MV-4-11 (cell line): ENCODE results near the gene CLTC.
A peak's percentile ranks its signal among the peaks of the same experiment; 100 is the strongest.

Experiments used
- DNase-seq: peaks from one replicate; lab custom pipeline; 2025; lab: John Stamatoyannopoulos, UW

Gene CLTC

DNA sequence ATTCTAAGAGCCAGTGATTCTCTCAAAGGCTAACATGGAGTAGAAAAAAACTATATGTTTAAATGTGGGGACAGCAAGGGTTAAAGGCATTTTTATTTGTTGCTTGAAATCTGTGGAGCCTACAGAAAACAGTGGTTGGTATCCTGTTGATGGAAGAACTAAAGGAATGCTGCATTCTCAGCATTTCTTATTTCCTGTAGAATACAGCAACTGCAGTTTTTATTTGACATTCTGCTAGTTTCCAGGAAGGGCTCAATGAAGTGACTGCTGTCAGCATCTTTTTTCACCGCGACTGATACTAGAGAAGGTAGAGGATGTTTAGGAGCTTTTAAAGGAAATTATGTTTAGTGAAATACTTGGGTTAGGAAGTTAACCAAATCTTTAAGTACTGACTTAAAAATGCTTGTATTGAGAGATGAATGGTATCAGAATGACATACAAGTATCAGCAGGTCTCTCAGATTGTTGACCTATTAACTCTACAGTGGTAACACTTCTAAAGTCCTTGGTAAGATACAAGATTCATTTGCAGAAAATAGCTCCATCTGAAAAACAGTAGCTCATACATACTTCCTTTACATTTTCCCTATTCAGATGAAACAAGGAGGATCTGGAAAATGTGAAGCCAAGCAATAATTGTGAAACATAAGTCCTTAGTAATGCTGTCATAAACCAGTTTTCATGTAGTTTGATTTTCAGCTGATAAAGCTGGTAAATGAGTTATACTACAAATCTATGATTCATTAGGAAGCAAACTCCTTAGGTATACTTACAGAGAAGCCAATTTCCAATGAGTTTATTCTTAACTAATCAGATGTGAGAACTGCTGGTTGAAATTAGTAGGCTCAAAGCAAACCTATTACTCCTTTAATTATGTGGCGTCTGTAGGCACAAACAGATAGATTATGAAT lies 15.2 kb downstream of the CLTC start:
- DNase-seq, result no peak

DNA sequence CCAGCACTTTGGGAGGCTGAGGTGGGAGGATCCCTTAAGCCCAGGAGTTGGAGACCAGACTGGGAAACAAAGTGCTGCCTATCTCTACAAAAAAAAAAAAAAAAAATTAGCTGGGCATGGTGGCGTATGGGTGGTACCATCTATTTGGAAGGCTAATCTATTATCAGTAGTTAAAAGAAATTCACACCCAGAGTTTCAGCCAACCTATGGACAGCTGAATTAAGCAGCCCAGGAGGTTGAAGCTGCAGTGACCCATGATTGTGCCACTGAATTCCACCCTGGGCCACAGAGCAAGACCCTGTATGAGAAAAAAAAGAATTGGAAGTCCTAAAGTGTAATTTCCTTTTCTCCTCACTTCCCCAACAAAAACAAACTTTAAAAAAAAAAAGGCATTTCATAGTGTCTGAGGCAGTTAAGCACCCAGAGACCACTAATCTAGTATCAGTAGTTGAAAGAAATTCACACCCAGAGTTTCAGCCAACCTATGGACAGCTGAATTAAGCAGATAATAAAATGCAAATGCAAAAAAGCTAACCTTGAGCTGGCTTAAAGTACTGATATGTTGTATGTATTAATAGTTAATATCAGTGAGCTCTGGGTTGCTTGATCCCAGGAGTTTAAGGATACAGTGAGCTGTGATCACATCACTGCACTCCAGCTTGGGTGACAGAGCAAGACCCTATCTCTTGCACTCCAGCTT lies 18.1 kb downstream of the CLTC start:
- DNase-seq, result no peak

DNA sequence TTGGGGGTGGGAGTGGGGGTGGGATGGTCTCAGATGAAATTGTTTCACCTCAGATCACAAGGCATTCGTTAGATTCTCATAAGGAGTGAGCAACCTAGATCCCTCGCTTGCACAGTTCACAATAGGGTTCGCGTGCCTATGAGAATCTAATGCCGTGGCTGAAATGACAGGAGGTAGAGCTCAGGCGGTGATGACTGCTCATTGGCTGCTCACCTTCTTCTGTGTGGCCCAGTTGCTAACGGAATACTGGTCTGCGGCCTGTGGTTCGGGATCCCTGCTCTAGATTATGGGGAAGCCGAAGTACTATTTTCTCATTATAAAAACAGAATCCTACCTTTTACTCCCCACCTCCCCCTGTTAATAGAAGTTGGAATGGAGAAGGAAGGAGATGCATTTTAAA lies 18.9 kb downstream of the CLTC start:
- no peak for DNase-seq

DNA sequence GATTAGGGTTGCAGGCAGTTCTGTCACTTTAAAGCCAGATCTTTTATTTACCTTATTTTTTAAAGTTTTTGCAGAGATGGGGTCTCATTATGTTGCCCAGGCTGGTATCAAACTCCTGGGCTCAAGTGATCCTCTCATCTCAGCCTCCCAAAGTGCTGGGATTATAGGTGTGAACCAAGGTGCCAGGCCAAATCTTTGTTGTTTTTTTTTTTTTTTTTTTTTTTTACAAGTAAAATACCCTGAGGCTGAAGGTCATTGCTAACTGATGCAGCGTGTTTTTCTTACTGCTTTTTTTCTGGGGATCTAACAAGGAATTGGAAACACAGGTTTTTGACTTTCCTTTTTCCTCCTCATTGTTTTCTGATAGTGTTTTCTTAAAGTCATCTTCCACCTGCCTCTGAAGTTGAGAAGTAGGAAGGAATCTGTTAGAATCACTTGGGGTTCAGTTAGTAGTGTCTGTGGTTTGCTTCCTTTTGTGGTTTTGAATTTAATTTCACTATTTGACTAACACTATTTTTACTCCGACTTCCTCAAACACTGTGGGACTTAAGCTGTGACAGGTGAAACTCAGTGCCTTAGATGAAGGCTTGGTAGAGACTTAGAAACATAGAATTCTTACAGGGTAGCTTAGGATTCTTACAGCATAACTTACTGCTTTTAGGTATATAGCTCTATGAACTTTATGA lies 22.2 kb downstream of the CLTC start:
- DNase-seq, result peak; percentile 83

DNA sequence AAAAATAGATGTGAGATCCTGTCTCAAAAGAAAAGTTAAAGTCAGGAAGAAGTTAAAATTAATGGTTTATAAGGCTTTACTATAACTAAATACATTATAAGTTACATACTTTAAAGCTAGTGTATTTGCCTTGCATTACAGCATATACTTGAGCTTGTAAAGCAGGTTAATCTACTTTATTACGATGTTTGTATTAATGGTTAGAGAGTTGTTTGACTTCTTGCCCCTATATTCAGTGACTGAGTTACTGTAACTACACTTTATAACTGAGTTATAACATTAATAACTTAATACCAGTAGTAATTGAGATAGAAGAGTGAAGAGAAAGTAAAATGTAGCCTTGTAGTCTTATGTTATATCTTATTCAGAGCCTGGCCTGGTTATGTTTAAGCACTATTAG lies 22.9 kb downstream of the CLTC start:
- no peak for DNase-seq

DNA sequence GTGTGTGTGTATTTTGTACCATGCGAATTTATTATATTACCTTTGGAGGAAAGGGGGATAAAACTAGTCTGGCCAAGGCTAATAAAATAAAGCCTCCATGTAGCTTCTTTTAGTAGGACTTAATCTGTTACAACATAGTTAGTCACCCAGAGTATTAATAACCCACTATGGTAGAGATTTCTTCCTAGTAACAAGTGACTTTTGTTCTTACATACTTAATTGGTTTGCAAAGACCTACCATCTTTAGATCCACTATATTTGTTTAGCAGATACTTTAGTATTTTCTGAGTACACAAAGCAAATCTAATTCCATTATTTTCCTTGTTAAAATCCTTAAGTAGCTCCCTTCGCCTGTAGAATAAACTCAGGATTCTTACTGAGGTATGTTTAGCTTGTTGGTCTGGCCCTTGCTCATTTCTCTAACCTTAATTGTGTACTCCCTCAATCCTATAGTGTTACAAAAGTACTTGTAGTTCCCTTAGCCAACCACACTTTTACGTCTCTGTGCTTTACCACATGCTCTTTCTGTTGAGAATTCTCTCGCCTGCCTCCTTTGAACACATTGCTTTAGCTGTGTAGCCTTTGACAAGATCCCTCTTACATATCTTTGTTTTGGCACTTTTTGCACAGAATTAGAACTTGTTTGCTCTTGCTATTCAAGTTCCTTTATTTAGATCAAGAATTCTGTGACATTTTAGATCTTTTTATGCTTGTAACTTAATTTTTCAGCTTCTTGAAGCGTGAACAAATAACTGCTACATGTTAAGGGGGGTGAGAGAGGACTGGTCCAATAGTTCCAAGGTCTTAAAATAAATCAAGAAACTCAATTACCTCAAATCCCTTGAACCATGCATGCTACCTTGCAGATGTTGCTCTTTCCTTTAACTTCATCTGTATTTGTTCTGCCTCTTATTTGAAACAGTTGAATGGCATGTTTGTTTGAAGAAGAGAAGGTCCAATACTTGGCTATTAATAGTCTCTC lies 23.8 kb downstream of the CLTC start:
- DNase-seq, result peak; percentile 38

DNA sequence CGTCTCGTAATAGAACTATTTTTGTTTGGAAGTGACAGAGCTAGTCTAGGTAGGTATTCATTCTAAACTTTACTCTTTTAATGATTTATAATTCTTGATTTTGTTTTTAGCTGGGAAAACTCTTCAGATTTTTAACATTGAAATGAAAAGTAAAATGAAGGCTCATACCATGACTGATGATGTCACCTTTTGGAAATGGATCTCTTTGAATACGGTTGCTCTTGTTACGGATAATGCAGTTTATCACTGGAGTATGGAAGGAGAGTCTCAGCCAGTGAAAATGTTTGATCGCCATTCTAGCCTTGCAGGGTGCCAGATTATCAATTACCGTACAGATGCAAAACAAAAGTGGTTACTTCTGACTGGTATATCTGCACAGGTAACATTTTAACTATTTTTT lies 27.6 kb downstream of the CLTC start:
- no peak for DNase-seq

DNA sequence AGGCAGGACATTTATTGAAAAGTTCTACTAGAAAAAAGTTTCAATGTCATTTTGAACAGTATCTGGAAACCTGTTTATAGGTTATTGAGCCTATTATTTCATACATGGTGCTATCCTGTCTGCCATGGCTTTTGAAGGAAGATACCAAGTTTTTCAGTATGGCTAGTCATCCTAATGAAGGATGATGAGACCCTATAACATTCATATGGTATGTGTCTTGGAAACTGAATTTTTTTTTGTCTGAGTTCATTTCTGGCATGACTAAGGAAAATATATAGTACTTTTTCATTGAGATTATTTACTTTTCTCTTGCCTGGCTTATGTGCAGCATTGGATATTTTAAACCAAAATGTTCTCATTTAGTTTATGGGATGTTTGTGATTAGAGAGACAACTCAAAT lies 30.2 kb downstream of the CLTC start:
- DNase-seq, result no peak

DNA sequence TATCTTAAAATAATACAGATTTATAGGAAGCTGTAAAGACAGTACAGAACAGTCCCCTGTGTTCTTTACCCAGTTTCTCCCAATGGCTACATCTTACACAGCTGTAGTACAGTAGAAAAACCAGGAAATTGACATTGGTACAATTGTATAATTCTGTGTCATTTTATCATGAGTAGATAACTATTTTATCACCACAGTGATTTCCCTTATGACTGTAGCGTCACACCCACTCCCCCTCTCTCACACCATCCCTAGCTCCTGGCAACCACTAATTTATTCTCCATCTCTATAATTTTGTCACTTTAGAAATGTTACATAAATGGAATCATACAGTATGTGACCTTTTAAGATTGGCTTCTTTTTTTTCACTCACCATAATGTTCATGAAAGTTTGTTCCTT lies 30.9 kb downstream of the CLTC start:
- no peak for DNase-seq

DNA sequence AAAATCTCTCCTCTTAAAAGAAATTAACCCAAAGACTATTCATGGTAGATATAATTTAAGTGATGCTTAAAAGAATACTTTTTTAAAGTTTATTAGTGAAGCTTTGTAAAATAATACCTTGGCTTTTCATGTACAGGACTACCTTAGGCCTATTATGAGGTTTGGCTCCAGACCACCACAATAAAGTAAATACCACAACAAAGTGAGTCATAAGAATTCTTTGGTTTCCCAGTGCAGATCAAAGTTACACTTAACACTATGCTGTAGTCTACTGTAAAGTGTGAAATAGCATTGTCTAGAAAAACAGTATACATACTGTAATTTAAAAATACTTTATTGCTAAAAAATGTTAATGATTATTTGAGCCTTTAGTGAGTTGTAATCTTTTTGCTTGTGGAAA lies 31.7 kb downstream of the CLTC start:
- no peak for DNase-seq

DNA sequence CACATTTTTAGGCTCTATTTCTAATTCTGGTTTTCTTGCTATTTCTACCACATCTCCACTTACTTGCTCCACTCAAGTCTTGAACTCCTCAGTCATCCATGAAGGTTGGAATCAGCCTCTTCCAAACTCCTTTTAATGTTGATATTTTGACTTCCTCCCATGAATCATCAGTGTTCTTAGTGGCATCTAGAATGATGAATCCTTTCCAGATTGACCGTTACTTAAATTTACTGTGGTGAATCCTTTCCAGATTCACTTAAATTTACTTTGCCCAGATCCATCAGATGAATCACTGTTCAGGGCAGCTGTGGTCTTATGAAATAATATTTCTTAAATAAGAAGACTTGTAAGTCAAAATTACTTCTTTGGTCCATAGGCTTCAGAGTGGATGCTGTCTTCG lies 32.4 kb downstream of the CLTC start:
- DNase-seq, result no peak

DNA sequence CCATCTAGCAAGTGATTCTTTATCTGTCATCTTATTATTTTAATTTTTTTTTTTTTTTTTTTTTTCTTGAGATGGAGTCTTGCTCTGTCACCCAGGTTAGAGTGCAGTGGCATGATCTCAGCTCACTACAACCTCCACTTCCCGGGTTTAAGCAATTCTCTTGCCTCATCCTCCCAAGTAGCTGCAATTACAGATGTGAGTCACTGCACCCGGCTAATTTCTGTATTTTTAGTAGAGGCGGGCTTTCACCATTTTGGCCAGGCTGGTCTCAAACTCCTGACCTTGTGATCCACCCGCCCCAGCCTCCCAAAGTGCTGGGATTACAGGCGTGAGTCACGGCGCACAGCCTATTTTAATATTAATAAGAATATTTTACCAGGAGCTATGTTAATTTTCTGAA lies 36.9 kb downstream of the CLTC start:
- DNase-seq, result peak; percentile 86

DNA sequence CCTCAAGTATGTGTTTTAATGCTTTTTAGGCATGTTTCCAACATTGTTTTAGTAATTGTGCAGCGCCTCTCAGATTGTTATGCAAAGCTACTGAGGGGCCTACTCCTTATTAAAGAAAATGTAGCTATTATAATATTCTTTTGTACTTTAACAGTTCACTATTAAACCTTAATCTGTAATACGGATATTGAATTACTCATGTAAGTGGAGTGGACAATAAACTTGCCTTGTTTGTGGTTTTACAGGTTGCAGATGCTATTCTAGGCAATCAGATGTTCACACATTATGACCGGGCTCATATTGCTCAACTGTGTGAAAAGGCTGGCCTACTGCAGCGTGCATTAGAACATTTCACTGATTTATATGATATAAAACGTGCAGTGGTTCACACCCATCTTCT lies 46.5 kb downstream of the CLTC start:
- no peak for DNase-seq

DNA sequence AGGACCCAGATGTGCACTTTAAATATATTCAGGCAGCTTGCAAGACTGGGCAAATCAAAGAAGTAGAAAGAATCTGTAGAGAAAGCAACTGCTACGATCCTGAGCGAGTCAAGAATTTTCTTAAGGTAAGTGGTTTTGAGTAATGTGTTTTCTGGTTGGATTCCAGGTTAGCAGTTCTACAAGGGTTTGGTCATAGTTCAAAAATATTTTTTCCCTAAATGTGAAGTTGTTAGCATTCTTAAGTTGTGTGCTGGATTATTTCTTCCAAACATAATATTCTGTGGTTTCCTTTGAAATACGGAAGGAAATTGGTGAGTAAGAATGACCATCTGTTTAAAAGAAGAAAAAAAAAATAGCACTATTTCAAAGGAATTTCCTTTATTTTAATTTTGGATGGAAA lies 49.1 kb downstream of the CLTC start:
- peak; percentile 70 for DNase-seq

DNA sequence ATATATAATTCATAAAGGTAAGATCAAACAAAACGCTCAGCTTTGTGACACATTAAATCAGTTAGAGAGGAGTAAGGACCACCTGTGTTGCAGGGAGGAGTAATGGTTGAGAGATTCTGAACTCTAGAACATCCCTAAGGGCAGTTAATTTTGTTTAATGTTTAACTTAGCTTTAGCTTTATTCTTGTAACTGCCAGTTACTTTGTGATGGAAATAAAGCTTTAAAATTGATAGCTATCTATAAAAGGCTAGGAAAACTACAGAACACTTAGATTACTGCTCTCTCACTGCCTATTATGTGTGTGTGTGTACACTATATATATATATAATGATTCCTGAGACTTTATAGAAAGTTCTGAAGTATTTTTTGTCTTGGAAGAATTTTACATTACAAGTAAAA lies 49.7 kb downstream of the CLTC start:
- no peak for DNase-seq

DNA sequence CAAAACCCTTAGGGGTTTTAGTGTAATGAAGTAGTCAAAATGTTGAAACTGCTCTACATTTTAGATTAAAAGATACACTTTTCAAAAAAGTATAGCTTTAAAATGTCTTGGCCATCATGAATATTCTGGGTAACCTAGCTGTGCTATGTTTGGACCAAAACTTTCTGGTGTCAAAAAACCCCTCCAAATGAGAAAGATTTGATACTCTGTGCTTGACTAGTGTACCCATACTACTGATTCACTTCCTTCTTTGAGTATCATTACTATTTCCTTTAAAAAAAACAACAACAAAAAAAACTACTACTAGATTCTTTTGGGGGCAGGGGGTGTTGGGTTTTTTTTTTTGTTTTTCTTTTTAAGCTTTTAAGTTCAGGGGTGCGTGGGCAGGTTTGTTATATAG lies 50.2 kb downstream of the CLTC start:
- DNase-seq, result no peak

DNA sequence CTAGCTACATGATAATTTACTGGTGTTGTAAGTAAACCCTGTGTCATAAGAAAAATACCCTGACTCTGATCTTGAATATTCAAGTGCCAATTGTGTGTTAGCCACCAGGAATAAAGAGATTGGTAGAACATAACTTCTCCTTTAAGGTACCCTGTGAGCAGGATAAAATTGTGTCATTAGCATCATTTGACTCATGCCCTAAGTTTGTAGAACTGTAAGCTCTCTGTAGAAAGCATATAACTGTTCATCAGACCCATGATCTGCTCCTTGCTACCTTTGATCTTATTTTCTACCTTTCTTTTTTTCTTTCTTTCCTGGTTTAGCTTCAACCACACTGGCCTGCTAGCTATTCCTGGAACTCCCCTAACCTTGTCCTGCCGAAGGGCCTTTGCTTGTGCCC lies 51.7 kb downstream of the CLTC start:
- no peak for DNase-seq

DNA sequence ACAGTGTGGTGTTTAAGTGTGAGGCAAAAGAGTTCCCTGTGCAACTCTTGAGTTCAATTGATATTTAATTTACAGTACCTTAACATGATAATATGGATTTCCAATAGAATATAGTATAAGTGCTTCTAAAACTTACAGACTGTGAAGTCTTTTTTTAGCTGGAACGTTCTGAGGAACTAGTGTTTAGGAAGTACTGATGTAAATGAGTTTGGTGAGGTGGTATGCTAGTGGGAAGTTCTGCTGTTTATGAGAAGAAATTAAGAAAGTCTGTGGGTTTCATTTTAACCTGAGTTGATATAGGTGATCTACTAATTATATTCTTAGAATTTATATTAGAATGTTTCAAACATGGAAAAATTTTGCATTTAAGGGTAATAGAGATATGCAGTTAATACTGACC lies 55.5 kb downstream of the CLTC start:
- no peak for DNase-seq

DNA sequence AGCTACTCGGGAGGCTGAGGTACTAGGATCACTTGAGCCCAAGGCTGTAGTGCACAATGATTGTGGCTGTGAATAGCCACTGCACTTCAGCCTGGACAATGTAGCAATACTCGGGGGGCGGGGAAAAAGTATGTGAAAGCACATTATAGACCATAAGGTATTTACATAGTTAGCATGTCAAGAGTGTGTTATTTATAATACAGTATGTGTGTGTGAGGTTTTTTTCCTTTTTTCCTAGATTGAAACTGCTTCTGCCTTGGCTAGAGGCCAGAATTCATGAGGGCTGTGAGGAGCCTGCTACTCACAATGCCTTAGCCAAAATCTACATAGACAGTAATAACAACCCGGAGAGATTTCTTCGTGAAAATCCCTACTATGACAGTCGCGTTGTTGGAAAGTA lies 57.0 kb downstream of the CLTC start:
- DNase-seq, result no peak

DNA sequence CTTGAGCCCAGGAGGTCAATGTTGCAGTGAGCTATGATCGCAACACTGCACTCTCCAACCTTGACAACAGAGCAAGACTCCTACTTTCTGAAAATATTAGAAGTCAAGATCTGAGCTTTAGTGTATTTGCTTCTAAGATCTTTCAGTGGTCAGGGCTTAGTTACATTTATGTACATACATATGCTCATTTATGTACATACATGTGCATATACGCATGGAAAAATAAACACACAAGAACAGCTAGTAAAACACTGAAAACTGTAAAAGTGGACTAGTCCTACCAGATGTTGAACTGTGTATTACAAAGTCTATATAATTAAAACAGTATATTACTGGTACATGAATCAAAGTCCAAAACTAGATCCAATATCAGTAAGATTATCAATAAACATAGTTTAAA lies 59.2 kb downstream of the CLTC start:
- no peak for DNase-seq

DNA sequence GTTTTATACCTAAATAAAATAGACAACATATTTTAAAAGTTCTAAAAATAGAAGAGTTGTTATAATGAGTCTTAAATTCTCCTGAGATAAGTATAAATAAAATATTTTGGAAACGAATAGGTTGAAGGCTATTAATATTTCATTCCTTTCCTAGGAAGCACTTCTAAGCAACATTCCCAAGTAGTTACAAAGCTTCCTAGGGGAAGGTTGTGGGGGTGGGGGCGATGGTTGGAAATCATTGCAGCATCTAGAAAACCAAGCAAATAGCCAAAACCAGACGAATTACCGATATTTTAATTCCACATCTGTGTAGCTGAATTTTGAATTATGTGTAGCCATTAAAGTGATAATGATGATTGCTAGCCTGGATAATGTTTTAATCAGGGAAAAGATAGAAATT lies 60.6 kb downstream of the CLTC start:
- no peak for DNase-seq

DNA sequence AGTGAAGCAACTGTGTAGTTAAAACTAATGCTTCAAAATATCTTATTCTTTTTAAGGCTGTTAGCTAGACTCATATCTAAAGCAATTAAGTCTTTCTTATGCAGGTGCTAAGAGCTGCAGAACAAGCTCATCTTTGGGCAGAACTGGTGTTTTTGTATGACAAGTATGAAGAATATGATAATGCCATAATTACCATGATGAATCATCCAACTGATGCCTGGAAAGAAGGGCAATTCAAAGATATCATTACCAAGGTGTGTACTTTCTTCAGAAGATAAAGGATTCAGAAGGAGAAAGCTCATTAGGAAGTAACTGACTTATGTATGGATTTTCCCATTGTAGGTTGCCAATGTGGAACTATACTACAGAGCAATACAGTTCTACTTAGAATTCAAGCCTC lies 63.6 kb downstream of the CLTC start:
- no peak for DNase-seq
